NCI-H82 (cell line): ENCODE measurements around the gene CCDC93.

ENCODE experiments used
- DNase-seq: peaks from one replicate; lab custom pipeline; 2025; lab: John Stamatoyannopoulos, UW

The CCDC93 gene

DNA sequence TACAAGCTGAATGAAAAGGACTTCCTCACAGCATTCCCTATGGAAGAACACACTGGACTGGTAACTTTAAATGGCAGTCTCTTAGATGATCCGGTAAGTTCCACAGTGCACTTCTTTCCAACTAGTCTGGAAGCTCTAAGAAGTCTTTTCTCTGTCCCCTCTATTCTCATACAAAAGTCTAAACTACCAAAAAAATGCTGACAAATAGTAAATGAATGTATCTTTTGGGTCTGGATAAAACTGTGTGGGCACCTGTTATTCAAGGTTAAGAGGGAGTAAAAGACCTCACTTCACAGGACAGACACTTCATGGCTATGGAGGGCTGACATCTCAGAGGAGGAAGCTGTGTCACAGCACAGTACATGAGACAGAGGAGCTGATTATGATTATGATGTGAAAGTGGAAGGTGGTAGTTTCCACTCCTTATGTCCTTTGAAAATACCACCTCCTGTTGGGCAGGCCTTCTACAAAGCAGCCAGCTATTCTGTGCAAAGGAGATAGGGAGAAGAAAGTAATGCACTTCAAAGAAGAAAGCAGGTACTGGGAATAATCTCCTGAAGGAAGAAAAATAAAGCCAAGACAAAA lies 23.9 kb downstream of the CCDC93 start:
- no peak for DNase-seq

DNA sequence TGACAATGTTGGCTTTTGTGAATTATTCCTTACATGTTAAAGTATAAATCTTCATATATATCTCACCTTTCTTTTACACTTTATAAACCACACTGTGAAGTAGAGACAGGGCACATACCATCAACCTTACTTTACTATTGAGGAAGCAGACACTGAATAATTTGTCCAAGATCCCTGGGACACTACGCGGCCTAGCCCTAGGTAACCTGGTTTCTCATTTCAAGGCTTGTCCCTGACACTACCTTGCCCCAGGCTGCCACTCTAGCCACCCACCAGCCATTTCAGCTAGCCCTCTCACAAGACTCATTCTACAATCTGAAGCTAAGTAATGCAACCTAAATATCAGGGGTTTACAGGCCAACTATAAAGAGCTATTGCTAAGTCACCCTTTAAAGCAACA lies 26.7 kb downstream of the CCDC93 start:
- no peak for DNase-seq

DNA sequence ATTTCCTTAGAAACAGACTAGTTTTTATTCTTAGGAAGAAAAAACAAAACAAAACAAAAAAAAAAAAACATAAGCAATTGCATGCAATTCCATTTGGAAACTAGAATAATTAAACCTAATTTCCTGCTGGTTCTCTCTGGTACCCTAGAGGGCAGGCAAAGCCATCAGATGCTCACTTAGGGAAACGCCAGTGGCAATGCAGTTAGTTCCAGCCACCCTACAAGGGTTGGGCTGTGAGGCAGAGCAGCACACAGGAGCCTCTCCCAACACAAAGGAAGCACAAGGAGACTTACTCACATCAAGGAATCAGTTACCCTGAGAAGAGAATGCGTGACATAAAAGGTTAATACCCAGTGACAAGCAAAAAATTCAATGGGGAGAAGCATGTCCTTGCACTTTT lies 28.8 kb downstream of the CCDC93 start:
- DNase-seq = peak; percentile 21

DNA sequence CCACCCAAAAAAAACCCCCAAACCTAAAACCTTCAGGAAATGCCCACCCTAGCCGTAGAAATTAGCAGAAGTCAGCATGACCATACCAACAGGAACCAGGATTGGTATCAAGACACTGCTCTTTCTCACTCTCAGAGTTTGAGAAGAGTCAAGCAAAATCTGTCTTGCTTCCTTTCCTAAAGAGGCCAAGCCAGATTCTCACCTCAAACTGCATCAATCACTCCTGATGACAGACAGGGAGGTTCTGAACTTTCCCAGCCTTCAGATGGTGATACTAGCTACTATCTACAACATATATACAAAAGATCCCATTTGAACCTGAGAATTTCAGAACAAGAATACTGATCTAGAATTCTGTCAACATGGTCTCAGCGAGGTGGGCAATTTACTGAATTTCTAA lies 29.7 kb downstream of the CCDC93 start:
- no peak for DNase-seq

DNA sequence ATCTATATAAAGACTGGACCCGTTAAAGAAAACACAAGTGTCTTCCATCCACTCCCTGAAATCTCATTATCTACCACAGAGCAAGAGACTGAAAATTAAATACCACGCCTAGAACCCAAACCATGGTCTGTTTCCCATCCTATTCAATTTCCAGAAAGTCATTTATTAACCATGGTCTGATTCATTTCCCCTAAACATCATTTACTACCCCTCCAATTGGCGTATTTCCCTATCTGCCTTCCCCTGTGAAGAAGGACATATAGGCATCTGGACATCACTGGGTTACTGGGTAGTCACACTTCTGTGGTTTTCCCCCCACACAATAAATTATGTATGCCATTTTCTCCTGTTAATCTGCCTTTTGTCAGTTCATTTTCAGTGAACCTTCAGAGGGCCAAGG lies 30.8 kb downstream of the CCDC93 start:
- DNase-seq = no peak

DNA sequence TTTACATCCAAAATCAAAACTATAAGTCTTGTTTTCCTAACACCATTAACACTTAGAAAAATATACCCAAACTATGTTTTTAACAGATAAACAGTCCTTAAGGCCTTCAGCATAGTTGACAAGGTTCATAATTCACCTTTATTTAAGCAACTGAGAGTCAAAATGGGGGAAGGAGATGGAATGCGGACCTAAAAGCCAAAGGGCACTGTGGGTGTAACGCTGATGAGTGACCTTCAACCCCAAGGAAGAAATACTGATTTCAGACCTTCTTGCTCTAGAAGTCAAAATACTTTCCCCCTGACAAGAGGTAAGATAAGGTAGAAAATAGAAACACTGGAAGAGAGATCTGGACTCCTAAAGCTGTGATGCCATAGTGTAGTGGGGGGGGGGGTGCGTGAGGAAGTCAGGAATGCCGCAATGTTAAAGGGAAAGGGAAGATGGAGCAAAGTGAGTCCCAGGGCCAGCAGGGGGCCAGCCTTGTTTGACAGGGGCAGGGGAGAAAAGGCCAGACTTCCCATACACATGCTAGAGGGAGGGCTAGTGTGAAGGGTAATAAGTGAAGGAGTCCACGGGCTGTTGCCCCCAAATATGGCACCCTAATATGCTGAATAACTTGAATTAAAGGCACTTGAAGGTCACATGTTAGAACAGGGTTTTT lies 31.4 kb downstream of the CCDC93 start:
- peak; percentile 31 for DNase-seq

DNA sequence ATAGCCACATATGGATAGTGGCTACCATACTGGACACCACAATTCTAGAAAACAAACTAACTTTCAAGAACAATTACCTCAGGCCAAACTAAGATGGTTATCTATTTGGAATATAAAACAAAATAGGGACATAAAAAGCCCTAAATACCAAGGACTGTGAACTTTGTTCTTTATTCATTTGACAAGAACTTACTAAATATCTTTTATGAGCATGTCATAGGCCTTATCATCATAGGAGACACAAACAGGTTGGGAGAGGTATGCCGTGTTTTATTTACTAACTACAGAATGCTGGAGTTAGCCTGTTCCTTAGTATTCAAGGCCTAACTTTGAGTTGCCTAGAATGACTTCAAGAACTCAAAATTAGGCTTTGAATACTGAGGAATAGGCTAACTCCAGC lies 32.1 kb downstream of the CCDC93 start:
- no peak for DNase-seq

DNA sequence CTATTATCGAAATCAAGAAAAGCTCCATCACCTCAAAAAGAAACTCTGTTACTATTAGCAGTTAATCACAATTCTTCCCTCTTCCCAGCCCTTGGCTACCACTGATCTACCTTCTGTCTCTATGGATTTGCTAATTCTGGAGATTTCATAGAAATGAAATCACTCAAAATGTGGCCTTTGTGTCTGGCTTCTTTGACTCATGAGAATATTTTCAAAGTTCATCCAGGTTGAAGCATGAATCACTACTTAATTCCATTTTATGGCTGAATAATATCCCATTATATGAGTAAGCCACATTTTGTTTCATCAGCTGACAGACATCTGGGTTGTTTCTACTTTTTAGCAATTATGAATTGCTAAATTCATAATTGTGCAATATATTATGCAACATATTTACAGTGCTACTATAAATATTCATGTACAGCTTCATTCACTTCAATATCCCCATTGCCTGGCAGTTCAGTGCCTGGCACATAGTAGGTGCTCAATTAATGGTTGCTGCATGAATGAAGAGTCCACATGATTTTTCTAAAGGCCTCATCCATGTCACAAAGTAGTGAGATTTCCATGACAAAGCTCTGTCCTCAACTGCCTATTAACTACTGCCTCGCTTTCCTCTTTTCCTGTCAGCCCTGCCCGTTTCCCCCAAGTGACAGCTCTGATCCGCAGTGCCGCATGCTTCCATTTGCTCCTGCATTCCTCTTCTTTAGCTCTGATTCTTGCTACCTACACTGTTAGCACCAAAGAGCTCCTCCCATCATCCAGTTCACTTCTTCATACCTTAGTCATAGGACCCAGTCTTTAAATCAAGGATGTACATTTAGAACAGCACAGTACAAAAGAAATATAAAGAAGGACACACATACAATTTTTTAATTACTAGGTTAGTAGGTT lies 32.8 kb downstream of the CCDC93 start:
- no peak for DNase-seq

DNA sequence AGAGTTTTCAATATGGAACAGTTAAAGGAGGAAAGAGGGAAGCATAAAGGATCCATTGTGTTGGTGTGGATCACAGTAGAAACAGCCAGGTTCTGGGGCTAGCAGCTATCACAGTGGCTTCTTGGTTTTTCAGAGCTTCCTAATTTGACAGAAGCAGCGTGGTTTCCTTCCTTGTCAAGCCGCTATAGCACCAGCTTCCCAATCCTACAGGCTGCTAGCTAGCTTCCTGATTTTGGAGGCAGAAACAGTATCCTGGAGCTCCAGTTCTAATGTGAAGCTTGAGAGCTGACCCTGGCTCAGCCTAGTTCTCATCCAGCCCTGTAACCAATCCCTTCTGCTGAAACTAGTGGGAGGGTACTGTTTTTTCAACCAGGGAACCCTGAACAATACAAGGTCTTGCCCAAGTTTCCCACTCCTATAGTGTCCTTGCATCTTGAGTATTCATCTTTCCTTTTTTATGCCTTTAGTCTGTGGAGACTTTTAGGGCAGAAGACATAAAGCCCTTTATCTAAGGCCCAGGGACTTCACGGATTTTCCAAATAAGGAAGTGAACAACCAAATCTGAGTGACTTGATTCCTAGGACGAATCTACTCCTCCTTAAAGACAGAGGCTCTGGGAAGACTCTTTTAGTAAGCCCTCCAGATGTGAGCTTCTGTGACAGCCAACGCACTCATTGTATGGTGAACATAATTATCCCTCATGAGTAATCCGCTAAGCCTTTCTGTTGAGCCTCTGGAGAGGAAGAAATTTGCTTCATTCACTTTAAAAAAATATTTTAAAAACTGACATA lies 33.8 kb downstream of the CCDC93 start:
- peak; percentile 83 for DNase-seq

DNA sequence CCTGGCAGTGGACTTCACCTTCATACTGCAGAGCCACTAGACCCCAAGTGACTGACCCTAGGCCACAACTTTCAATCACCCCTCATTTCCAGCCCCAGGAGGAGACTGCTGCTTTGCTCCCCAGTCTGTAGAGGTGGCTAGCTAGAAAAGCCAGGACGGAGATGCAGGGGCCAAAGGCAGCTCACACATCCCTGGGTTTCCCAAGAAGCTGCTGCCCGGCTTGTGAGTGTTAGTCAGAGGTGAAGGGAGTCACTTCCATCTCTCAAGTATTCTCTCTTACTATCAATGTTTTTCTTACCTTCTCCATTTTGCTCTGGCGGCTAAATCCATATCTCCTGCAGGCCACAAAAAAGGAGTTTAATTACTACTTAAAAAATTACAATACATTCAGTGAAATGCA lies 36.2 kb downstream of the CCDC93 start:
- DNase-seq = no peak

DNA sequence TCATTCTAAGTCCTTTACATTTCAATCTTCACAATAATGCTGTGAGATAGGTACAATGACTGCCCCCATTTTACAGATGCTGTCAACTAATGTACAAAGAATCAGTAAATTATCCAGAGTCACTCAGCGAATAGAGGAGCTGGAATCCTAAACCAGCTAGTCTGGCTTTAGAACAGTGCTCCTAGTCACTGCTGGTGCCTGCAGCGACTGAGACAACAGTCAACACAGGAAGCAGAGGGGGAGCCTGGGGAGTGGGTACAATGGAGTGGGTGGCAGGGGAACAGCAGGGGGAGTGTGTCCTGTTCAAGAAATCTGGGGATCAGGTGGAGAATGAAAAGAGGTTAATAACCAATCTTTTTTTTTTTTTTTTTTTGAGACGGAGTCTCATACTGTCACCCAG lies 37.3 kb downstream of the CCDC93 start:
- DNase-seq = no peak

DNA sequence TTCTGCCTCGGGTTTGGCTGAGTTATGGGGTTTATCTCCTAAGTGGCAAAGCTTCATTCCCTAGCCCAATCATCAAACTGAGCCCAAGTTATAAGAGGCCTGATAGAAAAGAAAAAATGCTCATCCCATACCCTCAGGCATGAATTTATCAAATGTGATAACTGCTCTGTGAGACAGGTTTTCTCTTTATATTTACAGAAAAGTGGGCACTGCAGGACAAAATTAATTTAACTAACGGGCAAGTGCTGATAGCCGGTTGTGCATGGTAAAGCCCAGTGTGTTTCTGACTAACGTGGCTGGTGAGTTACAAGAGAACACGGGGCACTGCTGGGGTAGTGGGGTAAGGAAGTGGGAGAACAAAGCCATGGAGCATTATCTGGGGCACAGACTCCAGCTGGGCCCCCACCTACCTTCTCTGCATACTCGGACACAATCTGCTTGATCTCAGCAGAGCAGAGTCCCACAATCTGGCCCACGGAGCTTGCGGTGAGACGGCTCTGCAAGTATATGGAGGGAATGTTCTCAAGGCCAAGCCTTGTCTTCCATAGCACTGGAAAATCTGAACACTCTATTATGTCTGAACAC lies 40.3 kb downstream of the CCDC93 start:
- no peak for DNase-seq

DNA sequence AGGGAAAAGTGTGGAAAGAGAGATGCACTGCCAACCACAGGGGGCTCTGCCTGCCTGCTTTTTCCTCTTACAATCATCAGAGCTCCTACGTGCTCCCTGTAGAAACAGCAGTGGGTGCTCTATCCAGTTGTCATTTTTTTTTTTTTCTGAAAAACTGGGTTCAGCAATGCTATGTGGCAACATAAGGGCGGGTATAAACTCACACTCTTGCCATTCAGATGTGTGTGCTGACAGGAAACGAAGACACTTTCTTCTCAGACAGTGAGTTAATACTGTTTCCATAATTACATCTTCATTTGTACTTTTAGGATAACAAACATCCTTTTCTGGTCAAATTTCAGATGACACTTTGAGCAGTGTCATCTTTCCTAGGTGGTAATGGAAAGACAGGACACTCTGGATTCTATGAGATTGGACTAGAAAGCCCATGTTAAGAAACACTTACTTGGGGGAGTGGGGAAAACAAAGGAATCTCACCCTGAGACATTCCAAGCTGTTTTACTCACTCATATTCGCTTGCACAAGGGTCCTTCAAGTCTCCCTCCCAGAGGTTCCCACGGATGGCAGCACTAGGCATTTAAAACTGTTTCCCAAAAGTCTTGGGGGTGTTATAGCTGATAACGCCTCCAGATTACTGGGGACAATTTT lies 41.3 kb downstream of the CCDC93 start:
- DNase-seq = no peak

DNA sequence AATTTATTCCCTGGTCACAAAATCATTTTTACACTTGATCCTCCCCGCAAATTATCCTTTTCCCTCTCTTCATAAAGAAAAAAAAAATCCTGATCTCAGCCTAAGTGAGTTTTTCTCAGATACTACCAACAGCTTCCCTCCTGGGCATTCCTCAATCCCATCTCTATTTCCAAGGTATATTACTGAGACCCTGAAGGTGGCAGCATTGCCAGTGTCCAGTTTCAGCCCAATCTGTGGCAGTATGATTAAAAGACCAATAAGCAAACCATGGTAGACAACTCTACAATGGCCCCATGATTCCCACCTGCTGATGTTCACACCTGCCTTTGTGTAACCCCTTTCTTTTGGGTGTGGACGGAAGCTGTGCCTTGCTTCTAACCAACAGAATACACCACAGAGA lies 45.1 kb downstream of the CCDC93 start:
- DNase-seq = no peak

DNA sequence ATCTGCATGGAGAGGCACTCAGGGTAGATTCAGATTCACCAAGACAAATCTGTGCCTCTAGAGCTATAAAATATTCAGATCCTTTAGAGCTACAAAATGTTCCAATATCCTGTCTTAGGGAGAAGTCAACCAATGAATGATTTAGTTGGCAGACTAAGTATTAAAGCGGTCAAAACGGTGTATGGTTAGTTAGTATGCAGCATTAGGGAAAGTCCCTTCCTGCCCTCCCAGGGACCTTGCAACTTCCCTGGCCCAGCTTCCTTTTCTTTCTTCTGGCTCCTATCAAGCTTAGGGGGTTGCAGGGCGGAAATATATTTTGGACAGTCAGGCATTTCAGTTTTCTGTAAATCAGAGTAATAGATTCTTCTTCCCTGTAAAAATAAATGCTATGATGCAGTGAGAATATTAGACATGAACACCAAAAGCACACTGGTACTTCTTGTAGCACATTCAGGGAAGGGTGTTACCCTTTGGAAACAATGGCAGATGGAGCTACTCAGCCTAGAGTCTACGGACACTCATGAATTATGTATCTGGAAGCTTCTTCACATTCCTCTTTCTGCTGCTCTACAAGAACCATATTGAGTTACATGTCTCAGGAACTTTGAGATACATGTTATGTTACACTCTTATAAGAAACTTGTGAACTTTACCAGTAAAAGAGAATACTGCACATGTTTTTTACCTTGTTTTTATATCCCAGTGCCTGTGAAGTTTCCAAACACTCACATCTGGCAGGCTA lies 45.7 kb downstream of the CCDC93 start:
- no peak for DNase-seq

DNA sequence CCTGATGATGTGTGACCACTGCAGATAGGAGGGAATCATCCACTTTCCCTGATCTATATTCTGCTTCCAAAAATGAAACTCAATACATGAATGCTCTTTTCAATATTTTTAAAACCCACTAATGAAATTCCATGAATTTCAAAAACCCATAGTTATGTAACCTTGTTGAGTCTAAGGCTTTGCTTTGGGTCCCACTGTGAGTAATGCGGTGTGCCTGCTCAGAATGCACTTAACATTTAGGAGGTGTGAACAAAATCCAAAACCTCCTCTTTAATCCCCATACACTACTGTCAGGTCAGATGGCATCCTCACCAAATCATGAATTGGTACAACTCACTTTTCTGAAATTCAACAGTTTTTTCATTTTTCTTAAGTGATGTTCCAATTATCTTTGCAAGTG lies 50.4 kb downstream of the CCDC93 start:
- no peak for DNase-seq

DNA sequence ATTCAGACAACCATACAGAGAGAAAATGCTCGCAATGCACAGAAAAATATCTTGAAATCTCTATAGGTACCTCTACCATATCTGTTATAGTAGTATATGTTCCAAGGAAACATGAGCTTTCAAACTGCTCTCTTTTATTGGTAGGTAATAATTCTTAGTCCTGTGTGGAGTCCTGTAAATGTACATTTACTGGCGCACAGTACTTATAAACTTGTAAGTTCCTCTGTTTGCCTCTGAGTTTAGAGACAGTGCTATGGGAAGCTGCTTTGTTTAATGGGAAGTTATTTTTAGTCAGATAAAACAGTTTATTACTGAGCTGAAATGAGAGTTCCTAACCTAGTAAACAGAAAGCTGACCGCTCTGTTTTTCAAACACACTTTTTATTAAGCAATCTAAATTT lies 52.7 kb downstream of the CCDC93 start:
- DNase-seq = no peak

DNA sequence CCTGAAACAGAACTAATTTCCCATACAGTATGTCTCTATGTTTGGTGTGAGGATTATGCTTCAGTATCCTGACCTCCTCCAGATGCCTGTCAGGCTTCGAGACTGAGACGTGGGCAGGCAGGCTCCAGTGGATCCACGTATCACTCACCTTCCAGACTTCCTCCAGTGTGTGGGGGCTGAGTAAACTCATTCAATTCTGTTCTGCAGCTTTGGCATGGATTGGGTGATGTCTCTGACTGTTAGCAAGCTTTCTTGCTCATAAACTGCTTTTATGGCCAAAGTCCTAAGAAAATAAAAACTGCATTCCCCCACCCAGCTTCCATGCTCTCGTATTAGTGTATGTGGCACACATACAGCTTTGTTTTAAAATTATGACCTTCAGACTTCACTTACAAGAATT lies 53.6 kb downstream of the CCDC93 start:
- DNase-seq = no peak

DNA sequence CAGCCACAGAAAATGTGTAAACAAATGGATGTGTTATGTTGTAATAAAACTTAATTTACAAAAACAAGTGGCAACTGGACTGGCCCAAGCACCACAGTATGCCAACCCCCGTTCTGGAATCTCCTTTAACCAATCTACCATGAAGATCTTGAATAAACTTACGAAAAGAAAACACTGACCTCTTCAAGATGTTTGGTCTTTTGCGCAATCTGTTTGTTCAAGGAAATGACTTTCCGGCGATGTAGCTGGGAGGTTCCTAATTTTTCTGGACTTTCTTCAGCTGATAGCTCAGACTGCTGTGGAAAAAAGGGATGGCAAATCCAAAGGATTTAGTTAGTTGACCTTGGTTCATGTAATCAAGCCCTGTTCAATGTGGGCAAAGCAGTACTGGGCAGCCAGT lies 55.7 kb downstream of the CCDC93 start:
- no peak for DNase-seq

DNA sequence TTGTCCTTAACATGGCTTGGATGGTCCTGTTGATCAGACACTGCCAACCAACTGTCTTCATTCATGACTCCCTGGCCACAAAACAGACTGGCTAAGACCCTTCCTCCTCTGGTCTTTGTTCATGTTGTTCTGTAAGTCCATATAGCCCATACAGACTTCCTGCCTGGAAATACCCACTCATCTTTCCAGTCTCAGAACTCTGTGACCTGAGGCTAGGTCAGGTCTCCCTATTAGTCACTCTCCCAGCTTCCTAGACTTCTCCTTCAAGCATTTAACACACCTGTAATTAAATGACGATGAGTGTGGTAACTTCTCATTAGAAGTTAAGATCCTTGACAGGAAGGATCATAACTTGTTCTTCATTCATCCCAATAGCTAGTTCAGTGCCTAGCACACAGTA lies 56.3 kb downstream of the CCDC93 start:
- no peak for DNase-seq
